Uterus (tissue), 4 donors: ENCODE results near the gene VAMP5. TPM values are rescaled to one million over a fixed set of nuclear protein-coding genes. Genes with fewer than 3 reads are reported as not detected.

Experiments
- DNase-seq, 2 donors: peaks; one replicate each; pipeline ENCODE4 v3.0.0-alpha.2; 2019 to 2020
- H3K27ac ChIP-seq, 2 donors: fragments of 200-600 bp; sonication (generic); 1 replicate in 1 of 2; 2 replicates in 1 of 2; pipeline ENCODE4 v1.5.1; 2016 to 2018
- H3K27me3 ChIP-seq, 2 donors: fragments of 200-600 bp; sonication (generic); one replicate each; pipeline ENCODE4 v1.5.1; 2018 to 2019; ENCODE audit warnings: control low read depth in 1 of 2
- H3K36me3 ChIP-seq, 2 donors: fragments of 200-600 bp; sonication (generic); one replicate each; pipeline ENCODE4 v1.5.1; 2019; ENCODE audit warnings: control low read depth in 1 of 2
- H3K4me1 ChIP-seq, 2 donors: fragments of 200-600 bp; sonication (generic); one replicate each; pipeline ENCODE4 v1.5.1; 2018 to 2019; ENCODE audit warnings: control low read depth in 1 of 2
- H3K4me3 ChIP-seq, 2 donors: fragments of 200-600 bp; sonication (generic); 1 replicate in 1 of 2; 2 replicates in 1 of 2; pipeline ENCODE4 v1.5.1; 2018 to 2019; ENCODE audit warnings: mild to moderate bottlenecking in 1 of 2
- H3K9me3 ChIP-seq, 2 donors: fragments of 200-600 bp; sonication (generic); one replicate each; pipeline ENCODE4 v1.5.1; 2019; ENCODE audit warnings: control low read depth in 1 of 2
- POLR2A ChIP-seq, 2 donors: fragments of 450-650 bp; IDR thresholded peaks; one replicate each; pipeline ENCODE4 v1.6.1; 2016; ENCODE audit warnings: antibody characterized with exemption in 2 of 2, mild to moderate bottlenecking in 1 of 2, moderate library complexity in 1 of 2
- intact Hi-C: fragments of 100-400 bp; cut with DNase I; formaldehyde crosslinking; loops from one replicate; pipeline ENCODE4 v1.15.1; 2023; ENCODE audit warnings: low total_unique reads
- total RNA-seq, 4 donors: library from RNA; depleted of rRNA in 3 of 4; stranded (reverse); fragments of >200 nt in 3 of 4; gene quantifications; one replicate each; pipeline versions ENCODE4 v1.1.0 to v1.2.4, GENCODE V29; 2014 to 2023
- TF ChIP-seq, protein P1 (sequence below), 4 experiments: fragments of 200-600 bp in 2 of 4; fragments of 450-650 bp in 2 of 4; sonication (generic) in 2 of 4; IDR thresholded peaks; one replicate each; pipeline ENCODE4 v1.5.1; 2016 to 2019; ENCODE audit warnings: antibody characterized with exemption in 4 of 4, mild to moderate bottlenecking in 2 of 4, moderate library complexity in 1 of 4
- donor health status: DM: yes; HTN: yes; CAD: no.

VAMP5 gene
- total RNA-seq, 4 donors from 2014 or later: 25.6 to 197 (median 99.5) TPM

DNA sequence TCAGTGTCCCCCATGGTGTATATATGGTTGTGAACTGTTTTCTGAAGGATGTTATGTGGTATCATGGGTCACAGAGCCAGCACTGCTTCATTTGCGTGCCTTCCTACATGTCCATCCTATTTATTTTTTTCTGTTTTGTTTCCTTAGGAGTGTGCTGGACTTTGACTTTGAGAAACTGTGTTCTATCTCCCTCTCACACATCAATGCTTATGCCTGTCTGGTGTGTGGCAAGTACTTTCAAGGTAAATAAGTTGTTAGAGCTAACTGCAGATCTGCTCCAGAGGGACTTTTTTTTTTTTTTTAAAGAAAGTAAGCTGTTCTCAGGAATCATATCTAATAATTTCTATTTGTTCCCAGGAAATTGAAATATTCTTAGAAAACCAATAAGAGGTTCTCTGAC lies 37.1 kb downstream of the VAMP5 start:
- no peak overlapping the region for H3K27ac ChIP-seq
- H3K4me1 ChIP-seq: peaks cover 8 to 11% of the 10 kb centered on the region in 2 donors
- H3K9me3 ChIP-seq: no peaks in the 10 kb centered on the region
- H3K36me3 ChIP-seq: no peaks in the 10 kb centered on the region
- no peaks in the 10 kb centered on the region for H3K27me3 ChIP-seq
- DNase-seq: no peak
- H3K4me3 ChIP-seq: no peak overlapping the region
- intact Hi-C loops: no loop called here
- TF ChIP-seq, protein P1, sequence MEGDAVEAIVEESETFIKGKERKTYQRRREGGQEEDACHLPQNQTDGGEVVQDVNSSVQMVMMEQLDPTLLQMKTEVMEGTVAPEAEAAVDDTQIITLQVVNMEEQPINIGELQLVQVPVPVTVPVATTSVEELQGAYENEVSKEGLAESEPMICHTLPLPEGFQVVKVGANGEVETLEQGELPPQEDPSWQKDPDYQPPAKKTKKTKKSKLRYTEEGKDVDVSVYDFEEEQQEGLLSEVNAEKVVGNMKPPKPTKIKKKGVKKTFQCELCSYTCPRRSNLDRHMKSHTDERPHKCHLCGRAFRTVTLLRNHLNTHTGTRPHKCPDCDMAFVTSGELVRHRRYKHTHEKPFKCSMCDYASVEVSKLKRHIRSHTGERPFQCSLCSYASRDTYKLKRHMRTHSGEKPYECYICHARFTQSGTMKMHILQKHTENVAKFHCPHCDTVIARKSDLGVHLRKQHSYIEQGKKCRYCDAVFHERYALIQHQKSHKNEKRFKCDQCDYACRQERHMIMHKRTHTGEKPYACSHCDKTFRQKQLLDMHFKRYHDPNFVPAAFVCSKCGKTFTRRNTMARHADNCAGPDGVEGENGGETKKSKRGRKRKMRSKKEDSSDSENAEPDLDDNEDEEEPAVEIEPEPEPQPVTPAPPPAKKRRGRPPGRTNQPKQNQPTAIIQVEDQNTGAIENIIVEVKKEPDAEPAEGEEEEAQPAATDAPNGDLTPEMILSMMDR (IDR thresholded peaks at IDR 0.05): no peak
- no peak for TF ChIP-seq POLR2A (IDR thresholded peaks at IDR 0.05)

DNA sequence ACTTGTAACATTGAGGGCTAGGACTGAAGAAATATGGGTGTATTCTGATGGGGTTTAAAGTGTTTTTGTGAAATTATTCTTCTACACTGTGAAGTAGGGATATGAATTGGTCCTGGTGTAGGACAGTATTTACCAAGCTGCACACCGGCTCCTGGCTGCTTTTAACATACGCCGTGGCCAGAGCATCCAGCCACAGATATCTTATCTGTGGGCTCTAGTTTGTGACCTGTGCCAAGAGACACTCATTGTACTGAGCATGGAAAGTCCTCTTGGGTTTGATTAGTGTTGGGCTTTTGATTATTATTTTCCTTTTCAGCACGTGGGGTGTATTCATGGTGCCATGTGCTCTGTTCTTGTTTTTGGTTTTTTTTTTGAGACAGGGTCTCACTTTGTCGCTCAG lies 39.8 kb downstream of the VAMP5 start:
- no peak overlapping the region for H3K4me3 ChIP-seq
- no peaks in the 10 kb centered on the region for H3K9me3 ChIP-seq
- TF ChIP-seq, protein P1 (IDR thresholded peaks at IDR 0.05): no peak
- no peak for TF ChIP-seq POLR2A (IDR thresholded peaks at IDR 0.05)
- H3K27ac ChIP-seq: no peak overlapping the region
- intact Hi-C loops: no loop called here
- H3K27me3 ChIP-seq: no peaks in the 10 kb centered on the region
- H3K36me3 ChIP-seq: no peaks in the 10 kb centered on the region
- H3K4me1 ChIP-seq: no peaks in the 10 kb centered on the region
- DNase-seq: no peak

DNA sequence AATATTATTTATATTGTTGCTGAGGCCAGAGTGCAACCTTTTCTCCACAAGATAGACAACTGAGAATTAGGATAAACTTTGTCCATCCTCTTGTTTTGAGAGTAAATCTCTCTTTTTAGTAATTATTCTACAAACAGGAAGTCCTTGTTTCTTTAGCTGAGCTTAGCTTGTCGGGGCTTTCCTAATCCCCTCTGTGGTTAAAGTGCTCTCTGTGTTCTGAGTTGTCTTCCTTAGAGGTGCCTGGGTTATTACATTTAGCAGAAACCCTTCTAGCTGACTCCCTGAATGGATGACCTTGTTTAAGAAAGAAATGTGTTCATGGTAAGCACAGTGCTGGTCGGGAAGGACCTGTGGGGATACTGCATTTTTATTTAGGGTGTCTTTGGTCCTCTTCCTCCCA lies 44.4 kb downstream of the VAMP5 start:
- TF ChIP-seq POLR2A (IDR thresholded peaks at IDR 0.05): no peak
- TF ChIP-seq, protein P1 (IDR thresholded peaks at IDR 0.05): no peak
- H3K4me1 ChIP-seq: no peaks in the 10 kb centered on the region
- no peaks in the 10 kb centered on the region for H3K36me3 ChIP-seq
- H3K27ac ChIP-seq: no peak overlapping the region
- H3K27me3 ChIP-seq: no peaks in the 10 kb centered on the region
- no peak for DNase-seq
- no peak overlapping the region for H3K4me3 ChIP-seq
- no peaks in the 10 kb centered on the region for H3K9me3 ChIP-seq
- intact Hi-C loops: no loop called here

DNA sequence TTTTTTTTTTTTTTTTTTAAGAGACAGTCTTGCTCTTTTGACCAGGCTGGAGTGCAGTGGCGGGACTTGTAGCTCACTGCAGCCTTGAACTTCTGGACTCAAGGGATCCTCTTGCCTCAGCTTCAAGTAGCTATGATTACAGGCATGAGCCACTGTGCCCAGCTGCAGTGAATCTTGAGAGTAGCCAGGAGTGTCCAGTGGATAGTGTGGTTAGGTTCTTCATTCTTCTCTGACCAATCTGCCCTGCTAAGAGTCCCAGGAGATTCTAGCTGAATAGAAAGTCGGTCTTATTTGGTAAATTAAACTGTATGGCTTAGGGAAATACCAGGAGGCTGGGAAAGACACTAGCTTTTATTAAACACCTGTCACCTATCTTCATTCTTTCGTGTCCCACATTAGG lies 47.1 kb downstream of the VAMP5 start:
- Histone ChIP-seq H3K4me1 (no peaks in the 10 kb centered on the region), H3K9me3 (no peaks in the 10 kb centered on the region), H3K27ac (no peak overlapping the region), H3K4me3 (no peak overlapping the region), H3K27me3 (no peaks in the 10 kb centered on the region), H3K36me3 (no peaks in the 10 kb centered on the region)
- intact Hi-C loops: loop anchor here (10.0 kb wide), 1 partner anchor 183 kb away; no protein-coding TSS in a partner anchor
- no peak for DNase-seq
- TF ChIP-seq, protein P1 (IDR thresholded peaks at IDR 0.05): no peak
- no peak for TF ChIP-seq POLR2A (IDR thresholded peaks at IDR 0.05)

DNA sequence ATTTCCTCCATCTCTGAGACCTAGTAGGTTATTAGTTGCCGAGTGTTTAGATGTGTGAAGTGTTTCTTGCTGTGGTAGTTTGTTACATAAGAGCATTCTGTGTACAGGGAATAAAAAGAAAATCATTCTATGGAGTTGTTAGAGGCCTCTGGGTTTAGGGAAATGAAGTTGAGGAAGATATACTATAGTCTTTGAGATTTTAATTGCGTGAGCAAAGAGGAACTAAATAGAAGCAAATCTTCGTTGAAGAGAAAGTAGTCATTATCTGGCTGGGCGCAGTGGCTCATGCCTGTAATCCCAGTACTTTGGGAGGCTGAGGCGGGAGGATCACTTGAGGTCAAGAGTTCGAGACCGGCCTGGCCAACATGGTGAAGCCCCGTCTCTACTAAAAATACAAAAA lies 50.8 kb downstream of the VAMP5 start:
- no peak for TF ChIP-seq POLR2A (IDR thresholded peaks at IDR 0.05)
- TF ChIP-seq, protein P1 (IDR thresholded peaks at IDR 0.05): no peak
- intact Hi-C loops: loop anchor here (10.0 kb wide), 1 partner anchor 180 kb away; no protein-coding TSS in a partner anchor
- Histone ChIP-seq H3K36me3 (no peaks in the 10 kb centered on the region), H3K4me1 (no peaks in the 10 kb centered on the region), H3K4me3 (no peak overlapping the region), H3K27me3 (no peaks in the 10 kb centered on the region), H3K9me3 (no peaks in the 10 kb centered on the region), H3K27ac (no peak overlapping the region)
- no peak for DNase-seq
